Measurements from ENCODE around the gene B4GALT1.
"Not testable (repeated sequence)": the region's sequence is repeated elsewhere in the genome, so short reads cannot be mapped to it uniquely, and the experiment has no call there.

Gene B4GALT1

GRCh38 chr9:33161589-33162132 lies 5.5 kb downstream of the B4GALT1 start:
- no peak for DNase-seq (ENCODE audit: low spot score)

GRCh38 chr9:33161011-33161588 lies 6.0 kb downstream of the B4GALT1 start:
- no peak for DNase-seq (ENCODE audit: low spot score)

- DNase-seq (ENCODE audit: low spot score): not testable (repeated sequence)
These were observed 6.7 kb downstream of the B4GALT1 start for GRCh38 chr9:33160446-33160845.

GRCh38 chr9:33159777-33160127 lies 7.4 kb downstream of the B4GALT1 start:
- peak; percentile 84 for DNase-seq (ENCODE audit: low spot score)

- peak; percentile 64 for DNase-seq (ENCODE audit: low spot score)
These were observed 8.0 kb downstream of the B4GALT1 start for GRCh38 chr9:33158843-33159776.

- DNase-seq (ENCODE audit: low spot score): no peak
These were observed 8.9 kb downstream of the B4GALT1 start for GRCh38 chr9:33157960-33158842.

GRCh38 chr9:33155393-33155792 lies 11.7 kb downstream of the B4GALT1 start:
- no peak for DNase-seq (ENCODE audit: low spot score)

- DNase-seq (ENCODE audit: low spot score): no peak
These were observed 12.8 kb downstream of the B4GALT1 start for GRCh38 chr9:33154371-33154770.

- no peak for DNase-seq (ENCODE audit: low spot score)
These were observed 13.5 kb downstream of the B4GALT1 start for GRCh38 chr9:33153666-33154065.

- DNase-seq (ENCODE audit: low spot score): no peak
These were observed 14.1 kb downstream of the B4GALT1 start for GRCh38 chr9:33153001-33153400.

GRCh38 chr9:33151601-33152000 lies 15.5 kb downstream of the B4GALT1 start:
- no peak for DNase-seq (ENCODE audit: low spot score)

GRCh38 chr9:33151007-33151557 lies 16.1 kb downstream of the B4GALT1 start:
- no peak for DNase-seq (ENCODE audit: low spot score)

- DNase-seq (ENCODE audit: low spot score): no peak
These were observed 18.6 kb downstream of the B4GALT1 start for GRCh38 chr9:33148367-33149014.

- no peak for DNase-seq (ENCODE audit: low spot score)
These were observed 19.5 kb downstream of the B4GALT1 start for GRCh38 chr9:33147416-33148169.

- no peak for DNase-seq (ENCODE audit: low spot score)
These were observed 20.8 kb downstream of the B4GALT1 start for GRCh38 chr9:33146298-33146697.

GRCh38 chr9:33144551-33144950 lies 22.6 kb downstream of the B4GALT1 start:
- DNase-seq (ENCODE audit: low spot score): no peak

- no peak for DNase-seq (ENCODE audit: low spot score)
These were observed 23.9 kb downstream of the B4GALT1 start for GRCh38 chr9:33143241-33143661.

- no peak for DNase-seq (ENCODE audit: low spot score)
These were observed 24.6 kb downstream of the B4GALT1 start for GRCh38 chr9:33142535-33142934.

GRCh38 chr9:33140401-33141360 lies 26.5 kb downstream of the B4GALT1 start:
- no peak for DNase-seq (ENCODE audit: low spot score)
